ENCODE results near the gene RBM42. TPM values are rescaled to one million over a fixed set of nuclear protein-coding genes. Genes with fewer than 3 reads are reported as not detected.
"Not testable (repeated sequence)": the region's sequence is repeated elsewhere in the genome, so short reads cannot be mapped to it uniquely, and the experiment has no call there.

RBM42 gene
- polyA plus RNA-seq (2013, experiment 1 of 2): 56.0 TPM
- 50.7 TPM for polyA plus RNA-seq (2013, experiment 2 of 2)

GRCh38 chr19:35628565-35629331 is at the start of gene RBM42:
RBM42 (plus strand) TSS chr19:35629036; CDS start chr19:35629154, 118 bp downstream.
- peaks cover 5% of the 10 kb centered on the region; the same call in 1 of the 2 replicates for H3K4me1 ChIP-seq (ENCODE audit: insufficient read depth, low read length)
- no peaks in the 10 kb centered on the region for H3K27me3 ChIP-seq (ENCODE audit: insufficient read depth, low read length)
- H3K27ac ChIP-seq (ENCODE audit: low read depth, low read length): peak within 1 kb of the TSS; percentile 74
- peak within 1 kb of the TSS; percentile 82 for H3K4me3 ChIP-seq (ENCODE audit: low read length)
- WGBS: under 1% methylated on average over 56 of the region's 56 CpGs
- no peaks in the 10 kb centered on the region for H3K9me3 ChIP-seq (ENCODE audit: insufficient read depth, low read depth, low read length)
- peak within 1 kb of the TSS; percentile 73 for H3K9ac ChIP-seq (ENCODE audit: low read depth, low read length)
- peaks cover 35% of the 10 kb centered on the region for H3K36me3 ChIP-seq (ENCODE audit: insufficient read depth, low read length)

- Histone ChIP-seq H3K27ac (ENCODE audit: low read depth, low read length) (no peak overlapping the region), H3K36me3 (ENCODE audit: insufficient read depth, low read length) (no peaks in the 10 kb centered on the region), H3K9ac (ENCODE audit: low read depth, low read length) (no peak overlapping the region), H3K27me3 (ENCODE audit: insufficient read depth, low read length) (no peaks in the 10 kb centered on the region), H3K4me3 (ENCODE audit: low read length) (no peak overlapping the region), H3K4me1 (ENCODE audit: insufficient read depth, low read length) (no peaks in the 10 kb centered on the region), H3K9me3 (ENCODE audit: insufficient read depth, low read depth, low read length) (no peaks in the 10 kb centered on the region)
- no CpG with 5 or more reads among the region's 1 CpG for WGBS
These were observed 46.1 kb upstream of the RBM42 start for GRCh38 chr19:35582760-35583159.

GRCh38 chr19:35585848-35586247 is 43.0 kb upstream of the RBM42 start, which contains the start of gene PMIS2:
PMIS2 (plus strand) TSS chr19:35586173; CDS start chr19:35586260, 87 bp downstream.
- WGBS: 78% methylated on average over 16 of the region's 16 CpGs
- Histone ChIP-seq H3K9ac (ENCODE audit: low read depth, low read length) (no peak within 1 kb of the TSS), H3K9me3 (ENCODE audit: insufficient read depth, low read depth, low read length) (no peaks in the 10 kb centered on the region), H3K4me1 (ENCODE audit: insufficient read depth, low read length) (no peaks in the 10 kb centered on the region), H3K27me3 (ENCODE audit: insufficient read depth, low read length) (no peaks in the 10 kb centered on the region), H3K36me3 (ENCODE audit: insufficient read depth, low read length) (no peaks in the 10 kb centered on the region), H3K27ac (ENCODE audit: low read depth, low read length) (no peak within 1 kb of the TSS), H3K4me3 (ENCODE audit: low read length) (no peak within 1 kb of the TSS)

GRCh38 chr19:35587321-35587720 is 41.5 kb upstream of the RBM42 start:
- Histone ChIP-seq H3K9ac (ENCODE audit: low read depth, low read length) (no peak overlapping the region), H3K4me3 (ENCODE audit: low read length) (no peak overlapping the region), H3K4me1 (ENCODE audit: insufficient read depth, low read length) (no peaks in the 10 kb centered on the region), H3K27ac (ENCODE audit: low read depth, low read length) (no peak overlapping the region), H3K9me3 (ENCODE audit: insufficient read depth, low read depth, low read length) (no peaks in the 10 kb centered on the region), H3K27me3 (ENCODE audit: insufficient read depth, low read length) (no peaks in the 10 kb centered on the region), H3K36me3 (ENCODE audit: insufficient read depth, low read length) (no peaks in the 10 kb centered on the region)
- WGBS: 71% methylated on average over 1 of the region's 1 CpG

- no peak overlapping the region for H3K27ac ChIP-seq (ENCODE audit: low read depth, low read length)
- H3K27me3 ChIP-seq (ENCODE audit: insufficient read depth, low read length): no peaks in the 10 kb centered on the region
- H3K36me3 ChIP-seq (ENCODE audit: insufficient read depth, low read length): no peaks in the 10 kb centered on the region
- WGBS: 94% methylated on average over 3 of the region's 3 CpGs
- H3K4me3 ChIP-seq (ENCODE audit: low read length): no peak overlapping the region
- no peaks in the 10 kb centered on the region for H3K4me1 ChIP-seq (ENCODE audit: insufficient read depth, low read length)
- H3K9me3 ChIP-seq (ENCODE audit: insufficient read depth, low read depth, low read length): no peaks in the 10 kb centered on the region
- no peak overlapping the region for H3K9ac ChIP-seq (ENCODE audit: low read depth, low read length)
These were observed 38.0 kb upstream of the RBM42 start for GRCh38 chr19:35590875-35591274.

GRCh38 chr19:35592226-35592625 is 36.6 kb upstream of the RBM42 start:
- Histone ChIP-seq H3K27ac (ENCODE audit: low read depth, low read length) (no peak overlapping the region), H3K9ac (ENCODE audit: low read depth, low read length) (no peak overlapping the region), H3K9me3 (ENCODE audit: insufficient read depth, low read depth, low read length) (no peaks in the 10 kb centered on the region), H3K36me3 (ENCODE audit: insufficient read depth, low read length) (no peaks in the 10 kb centered on the region), H3K4me1 (ENCODE audit: insufficient read depth, low read length) (no peaks in the 10 kb centered on the region), H3K4me3 (ENCODE audit: low read length) (no peak overlapping the region), H3K27me3 (ENCODE audit: insufficient read depth, low read length) (no peaks in the 10 kb centered on the region)
- 36% methylated on average over 8 of the region's 8 CpGs for WGBS

- H3K9me3 ChIP-seq (ENCODE audit: insufficient read depth, low read depth, low read length); H3K4me3 ChIP-seq (ENCODE audit: low read length); H3K9ac ChIP-seq (ENCODE audit: low read depth, low read length); H3K27ac ChIP-seq (ENCODE audit: low read depth, low read length); H3K4me1 ChIP-seq (ENCODE audit: insufficient read depth, low read length); H3K36me3 ChIP-seq (ENCODE audit: insufficient read depth, low read length); H3K27me3 ChIP-seq (ENCODE audit: insufficient read depth, low read length): not testable (repeated sequence)
- 87% methylated on average over 3 of the region's 3 CpGs for WGBS
These were observed 33.8 kb upstream of the RBM42 start for GRCh38 chr19:35595026-35595425.

GRCh38 chr19:35595928-35596327 is 32.9 kb upstream of the RBM42 start:
- H3K4me3 ChIP-seq (ENCODE audit: low read length): no peak overlapping the region
- H3K9me3 ChIP-seq (ENCODE audit: insufficient read depth, low read depth, low read length): no peaks in the 10 kb centered on the region
- 100% methylated on average over 1 of the region's 1 CpG for WGBS
- no peak overlapping the region for H3K27ac ChIP-seq (ENCODE audit: low read depth, low read length)
- H3K36me3 ChIP-seq (ENCODE audit: insufficient read depth, low read length): no peaks in the 10 kb centered on the region
- H3K9ac ChIP-seq (ENCODE audit: low read depth, low read length): no peak overlapping the region
- H3K4me1 ChIP-seq (ENCODE audit: insufficient read depth, low read length): no peaks in the 10 kb centered on the region
- H3K27me3 ChIP-seq (ENCODE audit: insufficient read depth, low read length): no peaks in the 10 kb centered on the region

- H3K4me3 ChIP-seq (ENCODE audit: low read length): no peak overlapping the region
- H3K4me1 ChIP-seq (ENCODE audit: insufficient read depth, low read length): no peaks in the 10 kb centered on the region
- H3K9ac ChIP-seq (ENCODE audit: low read depth, low read length): no peak overlapping the region
- no peaks in the 10 kb centered on the region for H3K36me3 ChIP-seq (ENCODE audit: insufficient read depth, low read length)
- H3K9me3 ChIP-seq (ENCODE audit: insufficient read depth, low read depth, low read length): no peaks in the 10 kb centered on the region
- 84% methylated on average over 4 of the region's 4 CpGs for WGBS
- H3K27me3 ChIP-seq (ENCODE audit: insufficient read depth, low read length): no peaks in the 10 kb centered on the region
- H3K27ac ChIP-seq (ENCODE audit: low read depth, low read length): no peak overlapping the region
These were observed 32.4 kb upstream of the RBM42 start for GRCh38 chr19:35596366-35596999.

- Histone ChIP-seq H3K36me3 (ENCODE audit: insufficient read depth, low read length) (no peaks in the 10 kb centered on the region), H3K4me1 (ENCODE audit: insufficient read depth, low read length) (no peaks in the 10 kb centered on the region), H3K27ac (ENCODE audit: low read depth, low read length) (no peak overlapping the region), H3K27me3 (ENCODE audit: insufficient read depth, low read length) (no peaks in the 10 kb centered on the region), H3K4me3 (ENCODE audit: low read length) (no peak overlapping the region), H3K9ac (ENCODE audit: low read depth, low read length) (no peak overlapping the region), H3K9me3 (ENCODE audit: insufficient read depth, low read depth, low read length) (peaks cover 8% of the 10 kb centered on the region)
- 92% methylated on average over 3 of the region's 3 CpGs for WGBS
These were observed 26.9 kb upstream of the RBM42 start for GRCh38 chr19:35601971-35602370.

- not testable (repeated sequence) for H3K4me3 ChIP-seq (ENCODE audit: low read length); H3K9ac ChIP-seq (ENCODE audit: low read depth, low read length); H3K27me3 ChIP-seq (ENCODE audit: insufficient read depth, low read length); H3K36me3 ChIP-seq (ENCODE audit: insufficient read depth, low read length); H3K4me1 ChIP-seq (ENCODE audit: insufficient read depth, low read length); H3K27ac ChIP-seq (ENCODE audit: low read depth, low read length)
- 82% methylated on average over 4 of the region's 4 CpGs for WGBS
- peaks cover 18% of the 10 kb centered on the region for H3K9me3 ChIP-seq (ENCODE audit: insufficient read depth, low read depth, low read length)
These were observed 24.4 kb upstream of the RBM42 start for GRCh38 chr19:35604436-35604835.

All from HUES64 (cell line).